ENCODE results near the gene MEX3C. TPM values are rescaled to one million over a fixed set of nuclear protein-coding genes. Genes with fewer than 3 reads are reported as not detected.

Gene MEX3C
- total RNA-seq, 1 experiment from 2014 or later, result 45.0 TPM

DNA sequence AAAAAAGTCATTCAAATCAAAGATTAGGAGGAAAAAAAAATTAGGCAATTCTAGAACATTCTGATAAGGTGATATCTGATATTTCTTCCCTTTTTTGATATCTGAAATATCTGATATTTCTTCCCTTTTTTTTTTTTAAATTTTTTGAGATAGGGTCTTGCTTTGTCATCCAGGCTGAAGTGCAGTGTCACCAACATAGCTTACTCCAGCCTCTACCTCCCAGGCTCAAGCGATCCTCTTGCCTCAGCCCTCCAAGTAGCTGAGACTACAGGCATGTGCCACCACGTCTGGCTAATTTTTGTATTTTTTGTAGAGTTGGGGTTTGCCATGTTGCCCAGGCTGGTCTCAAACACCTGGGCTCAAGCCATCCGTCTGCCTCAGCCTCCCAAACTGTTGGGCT is 33.9 kb downstream of the MEX3C start:
- Histone ChIP-seq H3K27ac (ENCODE audit: low read depth, low read length) (no peak overlapping the region), H4K20me1 (ENCODE audit: insufficient read depth) (no peaks in the 10 kb centered on the region), H3K36me3 (ENCODE audit: control insufficient read depth in 1 of 2, insufficient read depth in 2 of 2, low read length in 2 of 2) (no peaks in the 10 kb centered on the region), H3K79me2 (ENCODE audit: insufficient read depth, low read length) (no peaks in the 10 kb centered on the region), H3K9me2 (ENCODE audit: insufficient read depth) (no peaks in the 10 kb centered on the region), H3K4me1 (ENCODE audit: control insufficient read depth in 1 of 2, insufficient read depth in 2 of 2, low read length in 2 of 2) (no peaks in the 10 kb centered on the region), H2AFZ (ENCODE audit: low read depth, low read length, poor library complexity, severe bottlenecking) (no peak overlapping the region), H3K27me3 (ENCODE audit: insufficient read depth, low read length) (no peaks in the 10 kb centered on the region), H3K4me3 (replicated peaks in 1 of 2; ENCODE audit: low read depth in 1 of 2, low read length in 2 of 2) (no peak overlapping the region), H3K4me2 (ENCODE audit: low read length) (no peak overlapping the region), H3K9ac (ENCODE audit: low read length) (no peak overlapping the region), H3K9me3 (ENCODE audit: control insufficient read depth in 1 of 2, insufficient read depth in 1 of 2, low read depth in 1 of 2, low read length in 2 of 2) (no peaks in the 10 kb centered on the region)
- ChIA-PET RAD21 (ENCODE audit: low non-redundant PET in 1 of 2, low total read pairs in 2 of 2, uncharacterized antibody in 2 of 2, unreplicated experiment in 2 of 2) (no interaction called here), CTCF (no interaction called here), POLR2A (no interaction called here)
- BruUV-seq (replicated peaks), result no TSS peak
- TF ChIP-seq, protein P1, sequence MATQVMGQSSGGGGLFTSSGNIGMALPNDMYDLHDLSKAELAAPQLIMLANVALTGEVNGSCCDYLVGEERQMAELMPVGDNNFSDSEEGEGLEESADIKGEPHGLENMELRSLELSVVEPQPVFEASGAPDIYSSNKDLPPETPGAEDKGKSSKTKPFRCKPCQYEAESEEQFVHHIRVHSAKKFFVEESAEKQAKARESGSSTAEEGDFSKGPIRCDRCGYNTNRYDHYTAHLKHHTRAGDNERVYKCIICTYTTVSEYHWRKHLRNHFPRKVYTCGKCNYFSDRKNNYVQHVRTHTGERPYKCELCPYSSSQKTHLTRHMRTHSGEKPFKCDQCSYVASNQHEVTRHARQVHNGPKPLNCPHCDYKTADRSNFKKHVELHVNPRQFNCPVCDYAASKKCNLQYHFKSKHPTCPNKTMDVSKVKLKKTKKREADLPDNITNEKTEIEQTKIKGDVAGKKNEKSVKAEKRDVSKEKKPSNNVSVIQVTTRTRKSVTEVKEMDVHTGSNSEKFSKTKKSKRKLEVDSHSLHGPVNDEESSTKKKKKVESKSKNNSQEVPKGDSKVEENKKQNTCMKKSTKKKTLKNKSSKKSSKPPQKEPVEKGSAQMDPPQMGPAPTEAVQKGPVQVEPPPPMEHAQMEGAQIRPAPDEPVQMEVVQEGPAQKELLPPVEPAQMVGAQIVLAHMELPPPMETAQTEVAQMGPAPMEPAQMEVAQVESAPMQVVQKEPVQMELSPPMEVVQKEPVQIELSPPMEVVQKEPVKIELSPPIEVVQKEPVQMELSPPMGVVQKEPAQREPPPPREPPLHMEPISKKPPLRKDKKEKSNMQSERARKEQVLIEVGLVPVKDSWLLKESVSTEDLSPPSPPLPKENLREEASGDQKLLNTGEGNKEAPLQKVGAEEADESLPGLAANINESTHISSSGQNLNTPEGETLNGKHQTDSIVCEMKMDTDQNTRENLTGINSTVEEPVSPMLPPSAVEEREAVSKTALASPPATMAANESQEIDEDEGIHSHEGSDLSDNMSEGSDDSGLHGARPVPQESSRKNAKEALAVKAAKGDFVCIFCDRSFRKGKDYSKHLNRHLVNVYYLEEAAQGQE (IDR thresholded peaks at IDR 0.05; ENCODE audit: low read depth), result no peak
- no peak for TF ChIP-seq YY1 (IDR thresholded peaks at IDR 0.05; ENCODE audit: extremely low read depth, insufficient replicate concordance, low read depth, low read length)
- no peak for TF ChIP-seq ELF1 (IDR thresholded peaks at IDR 0.05; ENCODE audit: borderline replicate concordance, low read depth)
- TF ChIP-seq EZH2phosphoT487 (IDR thresholded peaks at IDR 0.05; ENCODE audit: borderline replicate concordance), result no peak
- TF ChIP-seq FOSL1 (IDR thresholded peaks at IDR 0.05; ENCODE audit: low read depth), result no peak
- intact Hi-C loops (cut with micrococcal nuclease), result no loop called here
- ATAC-seq, result no peak
- no peak for DNase-seq (ENCODE audit: low read depth, low spot score)

DNA sequence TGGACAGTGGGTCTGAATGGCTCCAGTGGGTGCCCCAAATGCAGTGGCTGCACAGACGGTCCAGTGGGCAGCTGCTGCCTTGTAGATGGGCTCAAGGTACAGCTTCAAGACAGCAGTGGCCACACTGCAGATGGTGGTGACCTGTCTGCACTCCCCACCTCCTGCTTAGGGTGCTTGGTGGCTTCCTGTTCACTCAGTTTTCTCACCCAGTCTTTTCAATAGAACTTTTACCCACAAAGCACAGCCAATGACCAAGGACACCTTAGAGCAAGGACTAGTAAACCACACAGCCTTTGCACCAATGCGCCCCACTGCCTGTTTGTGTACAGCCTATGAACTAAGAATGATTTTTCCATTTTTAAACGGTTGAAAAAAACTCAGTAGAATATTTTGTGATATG is 34.9 kb downstream of the MEX3C start:
- ChIA-PET POLR2A (no interaction called here), RAD21 (ENCODE audit: low non-redundant PET in 1 of 2, low total read pairs in 2 of 2, uncharacterized antibody in 2 of 2, unreplicated experiment in 2 of 2) (no interaction called here), CTCF (no interaction called here)
- DNase-seq (ENCODE audit: low read depth, low spot score) (no peak), ATAC-seq (no peak)
- Histone ChIP-seq H3K9me2 (ENCODE audit: insufficient read depth) (no peaks in the 10 kb centered on the region), H3K27ac (ENCODE audit: low read depth, low read length) (no peak overlapping the region), H4K20me1 (ENCODE audit: insufficient read depth) (no peaks in the 10 kb centered on the region), H3K4me2 (ENCODE audit: low read length) (no peak overlapping the region), H2AFZ (ENCODE audit: low read depth, low read length, poor library complexity, severe bottlenecking) (no peak overlapping the region), H3K27me3 (ENCODE audit: insufficient read depth, low read length) (no peaks in the 10 kb centered on the region), H3K79me2 (ENCODE audit: insufficient read depth, low read length) (no peaks in the 10 kb centered on the region), H3K36me3 (ENCODE audit: control insufficient read depth in 1 of 2, insufficient read depth in 2 of 2, low read length in 2 of 2) (no peaks in the 10 kb centered on the region), H3K9me3 (ENCODE audit: control insufficient read depth in 1 of 2, insufficient read depth in 1 of 2, low read depth in 1 of 2, low read length in 2 of 2) (no peaks in the 10 kb centered on the region), H3K9ac (ENCODE audit: low read length) (no peak overlapping the region), H3K4me3 (replicated peaks in 1 of 2; ENCODE audit: low read depth in 1 of 2, low read length in 2 of 2) (no peak overlapping the region), H3K4me1 (ENCODE audit: control insufficient read depth in 1 of 2, insufficient read depth in 2 of 2, low read length in 2 of 2) (no peaks in the 10 kb centered on the region)
- BruUV-seq (replicated peaks), result no TSS peak
- intact Hi-C loops (cut with micrococcal nuclease), result no loop called here
- TF ChIP-seq TCF7L2 (IDR thresholded peaks at IDR 0.05; ENCODE audit: borderline replicate concordance, extremely low read depth, insufficient read depth, insufficient read length) (no peak), SIN3A (IDR thresholded peaks at IDR 0.05; ENCODE audit: low read depth) (no peak), CEBPB (IDR thresholded peaks at IDR 0.05; ENCODE audit: low read depth) (no peak), EGR1 (IDR thresholded peaks at IDR 0.05; ENCODE audit: low read depth) (no peak), EZH2 (IDR thresholded peaks at IDR 0.05) (no peak), CBX3 (IDR thresholded peaks at IDR 0.05; ENCODE audit: low read depth) (no peak), FOSL1 (IDR thresholded peaks at IDR 0.05; ENCODE audit: low read depth) (no peak), ZFX (IDR thresholded peaks at IDR 0.05) (no peak), POLR2A (IDR thresholded peaks at IDR 0.05; ENCODE audit: borderline replicate concordance, extremely low read depth, insufficient read depth, insufficient read length) (no peak), ZNF274 (IDR thresholded peaks at IDR 0.05; ENCODE audit: low read depth, low read length) (no peak)
- TF ChIP-seq, protein P2, sequence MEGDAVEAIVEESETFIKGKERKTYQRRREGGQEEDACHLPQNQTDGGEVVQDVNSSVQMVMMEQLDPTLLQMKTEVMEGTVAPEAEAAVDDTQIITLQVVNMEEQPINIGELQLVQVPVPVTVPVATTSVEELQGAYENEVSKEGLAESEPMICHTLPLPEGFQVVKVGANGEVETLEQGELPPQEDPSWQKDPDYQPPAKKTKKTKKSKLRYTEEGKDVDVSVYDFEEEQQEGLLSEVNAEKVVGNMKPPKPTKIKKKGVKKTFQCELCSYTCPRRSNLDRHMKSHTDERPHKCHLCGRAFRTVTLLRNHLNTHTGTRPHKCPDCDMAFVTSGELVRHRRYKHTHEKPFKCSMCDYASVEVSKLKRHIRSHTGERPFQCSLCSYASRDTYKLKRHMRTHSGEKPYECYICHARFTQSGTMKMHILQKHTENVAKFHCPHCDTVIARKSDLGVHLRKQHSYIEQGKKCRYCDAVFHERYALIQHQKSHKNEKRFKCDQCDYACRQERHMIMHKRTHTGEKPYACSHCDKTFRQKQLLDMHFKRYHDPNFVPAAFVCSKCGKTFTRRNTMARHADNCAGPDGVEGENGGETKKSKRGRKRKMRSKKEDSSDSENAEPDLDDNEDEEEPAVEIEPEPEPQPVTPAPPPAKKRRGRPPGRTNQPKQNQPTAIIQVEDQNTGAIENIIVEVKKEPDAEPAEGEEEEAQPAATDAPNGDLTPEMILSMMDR (IDR thresholded peaks at IDR 0.05 in 2 of 3, conservative IDR thresholded peaks at IDR 0.05 in 1 of 3; ENCODE audit: borderline replicate concordance in 1 of 3, insufficient read depth in 1 of 3, low read depth in 2 of 3, low read length in 2 of 3), result no peak
